ENCODE data around the gene RAB11FIP4.

RAB11FIP4 gene

GRCh38 chr17:31487063-31487647 is 95.7 kb downstream of the RAB11FIP4 start:
- no peak for DNase-seq (ENCODE audit: low spot score)

DNA sequence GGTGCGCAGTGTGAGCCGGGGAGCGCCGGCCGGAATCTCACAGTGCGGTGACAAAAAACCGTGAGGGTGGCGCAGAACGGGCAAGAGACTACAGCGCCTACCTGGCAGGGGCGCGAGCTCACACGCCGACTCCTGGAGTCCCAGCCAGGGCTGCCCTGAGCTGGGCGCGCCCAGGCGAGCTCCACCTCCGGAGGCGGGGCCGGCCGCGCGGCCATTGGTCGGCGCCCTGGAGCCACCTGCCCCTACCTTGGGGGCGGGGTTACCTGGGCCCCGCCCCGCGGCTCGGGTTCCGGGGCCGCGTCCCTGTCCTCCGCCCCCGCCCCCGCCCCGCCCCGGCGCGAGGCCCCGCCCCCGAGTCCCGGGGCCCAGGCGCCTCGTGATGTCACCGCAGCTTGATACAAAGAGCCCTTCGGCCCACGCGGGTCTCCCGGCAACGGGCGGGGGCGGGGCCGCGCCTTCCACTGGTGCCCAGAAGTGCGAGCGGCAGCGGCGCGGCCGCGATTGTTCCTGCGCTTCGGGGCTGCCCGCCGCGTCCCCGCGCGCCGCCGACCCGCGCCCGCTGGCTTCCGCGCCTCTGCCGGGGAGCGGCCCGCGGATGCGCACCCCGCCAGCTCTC is 96.3 kb downstream of the RAB11FIP4 start:
- peak; percentile 61 for DNase-seq (ENCODE audit: low spot score)

DNA sequence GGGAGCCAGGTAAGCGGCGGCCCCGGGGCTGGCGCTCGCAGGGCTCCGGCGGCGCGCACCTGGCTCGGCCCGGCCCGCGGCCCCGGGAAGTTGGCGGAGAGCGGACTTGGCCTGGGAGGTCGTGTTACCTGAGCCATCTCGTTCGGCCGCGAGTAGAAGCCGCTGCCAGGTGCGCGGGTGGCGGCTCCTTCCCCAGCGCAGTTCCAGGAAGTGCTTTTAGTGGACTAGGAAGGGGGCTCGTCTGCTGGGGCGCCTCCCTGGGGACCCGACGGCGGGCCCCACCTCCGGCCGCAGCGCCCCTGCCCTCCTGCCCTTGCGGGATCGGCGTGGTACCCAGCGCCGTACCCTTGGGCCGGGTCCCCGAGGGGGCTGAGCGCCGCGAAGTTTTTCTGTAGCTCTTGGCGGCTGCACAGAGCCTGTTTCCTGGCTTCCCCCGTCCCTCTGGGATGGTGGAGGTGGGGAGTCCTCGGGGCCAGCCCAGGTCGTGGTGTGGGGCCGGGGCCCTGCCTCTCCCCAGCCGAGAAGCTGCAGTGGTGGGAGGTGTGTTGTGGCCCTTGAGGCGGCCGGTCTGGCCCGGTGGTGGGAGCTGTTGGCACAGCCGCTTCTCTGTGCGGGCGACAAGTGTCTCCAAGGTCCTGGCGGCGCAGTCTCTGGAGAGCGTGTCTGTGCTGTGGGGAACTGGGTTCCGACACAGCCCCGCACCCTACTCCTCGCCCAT is 96.9 kb downstream of the RAB11FIP4 start:
- no peak for DNase-seq (ENCODE audit: low spot score)

DNA sequence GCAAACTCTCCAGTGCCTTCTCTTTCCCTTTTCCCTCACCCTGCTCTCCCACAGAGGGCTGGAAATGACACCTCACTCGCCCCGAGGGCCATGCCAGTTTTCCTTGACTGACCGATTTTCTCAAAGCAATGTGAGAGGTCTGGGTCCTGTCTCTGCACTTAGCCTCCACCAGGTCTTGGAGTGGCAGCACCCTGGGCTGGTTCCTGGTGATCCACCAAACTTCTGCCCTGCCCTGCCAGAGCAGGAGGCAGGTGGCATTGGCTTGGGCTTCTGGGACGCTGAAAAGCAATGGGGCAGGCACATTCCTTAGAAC is 97.5 kb downstream of the RAB11FIP4 start:
- no peak for DNase-seq (ENCODE audit: low spot score)

DNA sequence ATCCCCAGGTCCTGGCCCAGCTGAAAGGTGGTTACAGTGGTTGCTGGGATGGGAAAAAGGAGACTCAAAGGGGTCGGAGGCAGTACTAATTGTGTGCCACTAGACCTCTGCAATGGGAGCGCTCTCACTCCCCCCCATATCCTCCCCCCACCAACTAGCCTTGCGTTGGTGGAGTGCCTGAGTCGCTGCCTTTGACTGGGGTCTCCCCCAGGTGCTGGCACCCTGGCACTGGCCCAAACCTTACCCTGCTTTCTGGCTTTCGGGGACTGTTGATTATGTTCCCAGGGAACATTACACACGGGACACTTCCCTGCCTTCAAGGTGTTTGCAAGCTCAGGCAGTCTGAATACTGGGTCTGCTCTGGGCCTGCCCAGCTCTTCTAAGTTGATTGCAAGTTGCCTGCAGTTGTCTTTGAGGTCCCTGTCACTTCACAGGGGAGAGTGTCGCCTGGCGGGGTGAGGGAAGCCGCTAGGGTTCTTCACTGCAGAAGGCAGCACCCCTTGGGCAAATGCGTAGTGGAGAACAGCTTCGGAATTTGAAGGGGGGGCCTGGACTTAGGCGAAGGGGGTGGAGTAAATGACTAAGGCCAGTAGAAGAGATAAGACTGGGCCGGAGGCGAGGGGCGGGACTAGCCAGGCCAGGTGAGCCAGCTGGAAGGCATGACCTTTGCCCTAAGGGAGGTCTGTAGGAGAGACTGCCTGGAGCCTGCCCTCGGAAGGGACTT is 98.0 kb downstream of the RAB11FIP4 start:
- DNase-seq (ENCODE audit: low spot score) = no peak

GRCh38 chr17:31490019-31490650 is 98.7 kb downstream of the RAB11FIP4 start:
- DNase-seq (ENCODE audit: low spot score) = no peak

DNA sequence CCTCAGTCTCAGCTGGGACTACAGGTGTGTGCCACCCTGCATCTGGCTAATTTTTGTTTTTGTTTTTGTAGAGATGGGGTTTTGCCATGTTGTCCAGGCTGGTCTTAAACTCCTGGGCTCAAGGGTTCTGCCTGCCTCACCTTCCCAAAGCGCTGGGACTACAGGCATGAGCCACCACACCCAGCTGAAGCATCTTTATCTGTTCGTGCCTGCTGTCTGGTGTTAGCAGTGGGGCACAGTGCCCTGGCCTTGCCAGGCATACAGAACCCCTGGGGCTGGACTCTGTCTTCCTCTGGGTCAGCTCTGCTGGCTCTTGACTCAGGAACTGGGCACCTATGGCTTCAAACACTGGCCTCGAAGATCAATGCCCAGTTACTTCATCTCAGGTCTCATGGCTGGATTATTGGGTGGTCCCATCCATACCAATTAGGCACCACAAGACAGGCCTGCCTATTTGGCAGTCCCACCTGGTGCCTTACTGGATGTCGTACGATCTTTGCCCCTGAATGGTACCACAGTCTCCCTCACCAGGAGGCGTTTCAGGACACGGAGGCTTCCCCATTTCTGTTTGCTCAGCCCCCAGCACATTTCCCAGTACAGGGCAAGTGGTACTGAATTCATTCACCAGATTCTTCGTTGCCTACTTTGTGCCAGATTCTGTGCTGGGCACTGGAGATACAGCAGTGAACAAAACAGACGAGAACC is 99.3 kb downstream of the RAB11FIP4 start:
- DNase-seq (ENCODE audit: low spot score) = no peak

DNA sequence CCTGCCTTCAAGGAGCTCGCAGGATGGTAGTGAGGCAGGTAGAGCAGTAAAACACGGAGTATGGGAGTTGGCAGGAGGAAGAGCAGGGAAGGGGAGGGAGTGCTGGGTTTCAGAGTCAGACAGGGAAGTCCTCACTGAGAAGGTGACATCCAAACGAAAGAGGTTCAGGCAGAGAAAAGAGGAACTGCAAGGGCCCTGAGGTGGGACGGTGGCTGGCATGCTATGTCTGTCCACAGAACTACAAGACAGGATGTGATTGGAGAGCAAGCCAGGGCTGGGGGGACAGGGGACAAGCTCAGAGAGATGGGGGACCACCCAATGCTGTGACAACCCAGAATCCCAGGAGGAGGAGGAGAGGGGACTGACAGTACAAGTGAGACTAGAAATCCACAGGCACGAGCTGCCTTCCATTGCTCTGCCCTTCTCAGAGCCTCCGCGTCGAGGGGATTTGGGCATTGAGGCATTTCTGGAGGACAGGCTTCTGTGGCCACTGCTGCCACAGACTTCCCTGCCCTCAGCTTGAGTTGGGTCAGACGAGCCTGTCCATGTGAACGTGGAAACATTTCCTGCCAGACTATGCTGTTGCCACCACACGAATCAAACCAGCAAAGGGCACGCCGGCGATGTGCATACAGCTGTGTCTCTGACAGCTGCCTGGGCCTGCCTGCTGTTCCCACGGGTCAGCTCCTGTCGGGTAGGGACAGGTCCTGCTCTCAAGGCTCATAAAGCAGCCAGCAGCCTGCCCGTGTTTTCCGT is 100.1 kb downstream of the RAB11FIP4 start:
- DNase-seq (ENCODE audit: low spot score) = no peak

- DNase-seq (ENCODE audit: low spot score) = no peak
Measured at GRCh38 chr17:31492206-31492605, 100.7 kb downstream of the RAB11FIP4 start.

- DNase-seq (ENCODE audit: low spot score) = no peak
Measured at GRCh38 chr17:31492880-31493655, 101.6 kb downstream of the RAB11FIP4 start.

DNA sequence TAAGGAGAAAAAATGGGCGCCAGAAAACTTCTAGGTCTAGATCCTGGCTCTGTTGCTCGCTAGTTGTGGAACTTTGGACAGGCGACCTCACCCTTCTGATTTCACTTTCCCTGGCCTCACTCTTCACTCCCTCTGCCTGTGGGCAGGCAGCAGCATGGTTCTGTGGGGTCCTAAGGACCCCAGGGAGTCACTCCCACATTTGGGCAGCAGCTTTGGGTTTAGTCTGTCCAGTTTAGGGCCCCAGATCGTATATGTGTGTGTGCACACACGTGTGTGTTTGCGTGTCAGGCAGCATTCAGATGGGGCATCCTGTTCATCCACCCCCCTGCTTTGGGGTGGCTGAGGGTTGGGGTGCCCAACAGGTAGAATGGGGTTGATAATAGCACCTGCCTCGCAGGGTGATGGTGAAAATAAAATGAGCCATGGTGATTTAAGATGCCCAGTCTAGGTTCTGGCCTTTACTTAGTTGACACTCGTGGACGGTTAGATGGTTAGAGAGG is 102.2 kb downstream of the RAB11FIP4 start:
- no peak for DNase-seq (ENCODE audit: low spot score)

GRCh38 chr17:31494259-31495021 is 103.0 kb downstream of the RAB11FIP4 start:
- DNase-seq (ENCODE audit: low spot score) = no peak

DNA sequence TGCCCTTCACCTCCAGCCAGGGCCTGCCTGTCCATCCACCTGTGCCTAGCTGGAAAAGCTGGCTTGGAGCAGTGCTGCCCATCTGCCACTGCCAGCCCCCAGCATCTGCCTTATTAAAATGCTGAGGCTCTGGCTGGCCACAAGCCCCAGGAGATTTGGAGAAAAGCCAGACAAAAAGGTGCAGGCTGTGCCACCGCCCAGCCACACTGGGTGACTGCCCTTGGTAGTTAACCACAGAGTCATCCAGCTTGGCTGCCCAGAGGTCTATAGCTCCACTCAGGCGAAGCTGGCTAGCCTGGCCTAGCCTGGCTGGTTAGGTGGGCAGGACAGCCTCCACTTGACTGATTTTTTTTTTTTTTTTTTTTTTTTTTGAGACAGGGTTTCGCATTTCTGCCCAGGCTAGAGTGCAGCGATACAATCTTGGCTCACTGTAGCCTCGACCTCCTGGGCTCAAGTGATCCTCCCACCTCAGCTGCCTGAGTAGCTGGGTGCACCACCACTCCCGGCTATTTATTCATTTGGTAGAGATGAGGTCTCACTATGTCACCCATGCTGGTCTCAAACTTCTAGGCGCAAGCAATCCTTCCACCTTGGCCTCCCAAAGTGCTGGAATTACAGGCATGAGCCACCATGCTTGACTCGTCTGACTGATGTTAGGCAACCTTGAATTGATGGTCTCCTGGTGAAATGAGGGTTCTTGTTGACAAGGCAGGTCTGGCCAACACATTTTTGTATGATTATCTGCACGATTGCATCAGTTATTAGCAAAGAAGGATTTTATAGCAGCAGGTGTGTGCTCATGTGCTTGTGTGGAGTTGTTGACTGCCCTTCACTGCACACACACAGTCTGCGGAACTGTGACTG is 103.8 kb downstream of the RAB11FIP4 start:
- no peak for DNase-seq (ENCODE audit: low spot score)

DNA sequence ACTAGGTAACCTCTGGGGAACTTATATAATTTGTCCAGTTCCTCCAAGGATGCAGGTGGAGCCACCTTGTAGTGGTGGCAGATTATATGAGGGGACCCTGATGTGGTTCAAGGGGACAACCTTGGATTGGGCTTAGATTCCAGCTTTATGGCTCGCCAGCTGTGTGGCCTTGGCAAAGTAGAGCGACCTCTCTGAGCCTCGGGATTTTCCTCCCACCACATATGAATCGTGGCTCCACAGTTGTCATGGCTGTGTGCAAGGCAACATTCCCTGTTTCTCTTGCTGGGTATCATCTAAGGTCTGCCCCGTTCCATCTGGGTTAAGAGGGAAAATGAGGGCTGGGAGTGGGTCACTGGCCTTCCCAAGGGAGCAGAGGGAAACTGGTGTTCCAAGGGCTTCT is 104.6 kb downstream of the RAB11FIP4 start:
- DNase-seq (ENCODE audit: low spot score) = no peak

DNA sequence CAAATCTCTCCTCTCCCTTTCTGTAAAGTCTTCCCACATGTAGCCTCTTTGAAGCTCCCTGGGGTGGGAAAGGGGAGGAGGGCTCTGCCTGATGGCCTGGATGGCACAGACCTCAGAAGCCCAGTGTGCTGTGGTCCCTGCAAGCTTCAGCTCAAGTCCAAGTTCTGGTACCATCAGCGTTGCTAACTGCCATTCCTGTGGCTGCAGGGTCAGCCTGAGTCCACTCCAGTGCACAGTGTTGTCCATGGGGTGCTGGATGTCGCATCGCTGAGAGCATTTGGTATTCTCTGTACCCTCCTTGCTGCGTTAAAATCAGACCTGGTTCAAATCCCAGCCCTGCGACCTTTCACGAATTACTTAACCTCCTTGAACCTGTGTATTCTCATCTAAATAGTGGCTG is 105.1 kb downstream of the RAB11FIP4 start:
- no peak for DNase-seq (ENCODE audit: low spot score)

DNA sequence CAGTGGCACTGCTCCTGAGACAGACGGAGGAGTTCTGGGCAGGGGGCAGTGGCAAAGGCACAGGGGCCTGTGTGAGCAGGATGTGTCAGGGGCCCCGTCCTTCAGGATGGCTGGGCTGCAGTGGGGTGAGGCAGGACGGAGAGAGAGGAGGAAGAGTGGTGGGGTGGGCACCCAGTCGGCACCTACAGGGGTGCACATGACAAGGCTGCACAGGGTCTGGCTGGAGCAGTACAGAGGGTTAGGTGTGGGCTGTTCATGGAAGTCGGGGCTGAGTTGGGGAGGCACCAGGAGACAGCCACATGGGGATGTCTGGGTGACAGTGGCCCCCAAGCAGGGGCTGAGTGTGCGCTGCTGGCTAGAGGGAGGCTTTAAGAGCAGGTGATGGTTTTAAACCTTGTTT is 106.0 kb downstream of the RAB11FIP4 start:
- no peak for DNase-seq (ENCODE audit: low spot score)

- no peak for DNase-seq (ENCODE audit: low spot score)
Measured at GRCh38 chr17:31497994-31498826, 106.7 kb downstream of the RAB11FIP4 start.
